ENCODE results near the gene KCNIP4.

Gene KCNIP4

DNA sequence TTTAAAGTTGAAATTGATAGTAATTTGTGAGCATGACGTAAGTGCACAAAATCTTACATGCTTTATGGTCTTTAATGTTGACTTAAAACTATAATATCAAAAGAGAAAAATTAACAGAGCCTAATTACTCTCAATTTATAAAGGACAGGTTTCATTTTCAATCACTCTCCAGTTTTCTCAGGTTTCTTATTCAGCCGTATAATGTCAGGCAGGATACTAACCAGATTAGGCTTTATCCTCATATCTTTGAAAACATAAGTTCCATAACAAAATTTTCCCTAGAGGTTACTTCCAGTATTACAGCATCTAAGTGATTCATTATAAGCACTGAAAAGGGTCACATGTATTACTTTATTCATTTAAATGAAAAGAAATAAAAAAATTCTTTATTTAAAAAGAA is 756.2 kb downstream of the KCNIP4 start:
- DNase-seq (ENCODE audit: low read depth in 2 of 2), result no peak

DNA sequence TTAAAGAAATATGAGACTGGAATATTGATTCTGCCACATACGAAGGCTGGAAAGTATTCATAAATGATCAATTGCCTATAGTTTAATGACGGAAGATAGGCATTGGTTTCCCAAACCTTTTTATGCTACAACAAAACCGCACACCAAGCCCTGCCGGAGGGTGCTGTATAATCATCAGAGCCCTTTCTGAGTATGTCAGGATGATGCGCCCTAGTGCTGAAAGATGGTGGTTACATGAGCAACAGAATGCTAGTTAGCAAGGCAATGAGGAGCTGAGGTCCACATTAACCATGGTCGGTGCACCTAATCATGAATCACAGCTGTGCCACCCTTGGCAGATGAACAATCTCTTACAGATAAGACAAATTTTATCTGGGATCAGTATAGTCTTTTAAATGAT is 757.3 kb downstream of the KCNIP4 start:
- no peak for DNase-seq (ENCODE audit: low read depth in 2 of 2)

DNA sequence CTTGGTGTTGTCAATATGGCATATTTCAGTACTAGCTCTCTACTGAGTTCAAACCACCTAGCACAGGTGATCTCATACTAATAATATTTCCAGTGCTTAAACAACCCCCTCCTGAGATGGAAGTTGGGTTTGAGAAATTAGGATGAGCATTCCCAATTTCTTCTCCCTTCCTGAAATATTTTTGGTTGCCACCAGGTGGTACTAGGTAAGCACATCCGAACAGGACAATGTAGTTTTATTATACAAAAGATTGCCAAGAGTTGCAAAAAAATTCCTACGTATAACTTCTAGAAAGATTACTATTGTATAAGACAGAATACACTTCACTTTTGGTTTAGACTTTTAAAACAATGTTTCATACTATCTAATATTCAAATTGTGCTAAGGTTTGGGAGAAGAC is 763.8 kb downstream of the KCNIP4 start:
- no peak for DNase-seq (ENCODE audit: low read depth in 2 of 2)

DNA sequence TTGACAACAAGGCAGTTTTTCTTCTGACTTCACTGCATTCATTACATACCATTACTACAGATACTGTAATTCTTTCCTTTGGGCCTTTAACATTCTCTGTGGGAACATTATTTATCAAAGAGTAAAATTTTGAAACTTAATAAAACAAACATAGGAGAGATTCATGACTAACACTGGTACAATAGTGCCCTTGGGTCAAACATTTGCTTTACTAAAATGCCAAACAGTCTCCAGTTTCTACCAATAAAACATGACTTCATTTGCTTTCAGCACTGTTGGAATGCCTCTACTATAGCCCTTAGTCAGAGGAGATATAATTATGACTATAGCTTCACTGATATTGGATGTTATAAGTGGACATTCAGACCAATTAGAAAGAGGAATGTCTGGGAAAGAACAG is 766.9 kb downstream of the KCNIP4 start:
- DNase-seq (ENCODE audit: low read depth in 2 of 2), result no peak

- DNase-seq (ENCODE audit: low read depth in 2 of 2), result no peak
Measured at GRCh38 chr4:21177871-21178270, 770.7 kb downstream of the KCNIP4 start.

- DNase-seq (ENCODE audit: low read depth in 2 of 2), result no peak
Measured at GRCh38 chr4:21177092-21177491, 771.5 kb downstream of the KCNIP4 start.

DNA sequence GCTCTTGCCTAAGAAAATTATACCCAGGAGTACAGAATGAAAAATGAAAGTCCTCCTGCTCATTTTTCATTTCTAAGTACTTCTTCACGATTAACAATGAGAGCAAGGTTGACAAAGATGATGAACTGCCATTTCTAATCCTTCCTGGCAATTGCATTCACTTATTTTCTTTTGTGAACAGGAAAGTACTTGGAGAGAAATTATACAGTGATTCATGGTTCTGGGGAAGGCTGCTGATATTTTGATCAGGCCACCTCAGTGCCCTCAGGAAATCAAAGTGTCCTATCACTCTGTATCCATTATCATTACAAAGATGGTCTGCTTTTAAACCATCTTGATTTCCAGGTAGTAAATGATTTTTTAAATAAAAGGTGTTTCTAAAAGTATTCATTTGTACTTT is 780.9 kb downstream of the KCNIP4 start:
- no peak for DNase-seq (ENCODE audit: low read depth in 2 of 2)

GRCh38 chr4:21155367-21155766 is 793.2 kb downstream of the KCNIP4 start:
- DNase-seq (ENCODE audit: low read depth in 2 of 2), result no peak

DNA sequence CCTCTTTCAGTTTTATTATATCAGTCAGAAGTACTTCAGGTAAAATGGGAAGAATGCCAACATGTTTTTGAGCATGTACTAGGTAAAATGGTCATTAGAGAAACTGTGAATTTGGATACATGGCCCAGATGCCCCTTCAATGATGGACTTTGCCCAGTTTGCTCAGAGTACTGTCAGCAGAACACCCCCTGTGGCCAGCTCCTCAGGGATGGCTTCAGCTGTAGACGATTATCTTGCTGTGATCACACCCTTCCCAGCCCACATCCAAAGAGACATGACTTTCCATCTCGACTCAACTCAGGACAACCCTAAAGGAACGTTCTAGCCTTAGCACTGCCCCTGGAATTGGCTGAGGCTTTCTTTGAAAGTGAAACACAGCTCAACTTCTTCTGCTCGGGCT is 809.2 kb downstream of the KCNIP4 start:
- no peak for DNase-seq (ENCODE audit: low read depth in 2 of 2)

DNA sequence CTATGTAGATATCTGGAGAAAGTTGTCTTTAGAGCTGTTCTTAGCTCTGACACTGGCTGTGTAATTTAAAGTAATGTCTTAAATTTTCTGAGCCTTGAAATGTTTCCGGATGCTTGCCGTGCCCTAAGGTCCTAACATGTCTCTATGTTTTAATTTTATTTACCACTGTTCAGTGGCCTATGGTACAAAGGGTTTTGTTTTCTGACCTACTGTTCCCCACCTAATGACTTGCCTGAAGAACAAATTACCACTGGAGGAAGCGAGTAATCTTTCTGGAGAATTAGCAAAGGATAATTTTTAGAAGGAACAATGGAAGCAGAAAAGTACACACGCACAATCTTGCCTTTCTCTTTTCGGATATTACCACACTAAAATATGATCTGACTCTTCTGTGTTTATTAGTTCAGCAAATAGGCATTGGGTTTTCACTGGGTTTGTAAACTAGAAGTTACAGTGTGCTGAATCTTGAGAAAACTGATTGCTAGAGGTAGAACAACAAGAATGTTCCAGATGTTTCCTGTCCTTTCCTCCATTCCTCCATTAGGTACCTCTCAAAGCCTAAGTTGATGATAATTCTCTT is 812.4 kb downstream of the KCNIP4 start:
- no peak for DNase-seq (ENCODE audit: low read depth in 2 of 2)

GRCh38 chr4:21134994-21135393 is 813.6 kb downstream of the KCNIP4 start:
- DNase-seq (ENCODE audit: low read depth in 2 of 2), result no peak

DNA sequence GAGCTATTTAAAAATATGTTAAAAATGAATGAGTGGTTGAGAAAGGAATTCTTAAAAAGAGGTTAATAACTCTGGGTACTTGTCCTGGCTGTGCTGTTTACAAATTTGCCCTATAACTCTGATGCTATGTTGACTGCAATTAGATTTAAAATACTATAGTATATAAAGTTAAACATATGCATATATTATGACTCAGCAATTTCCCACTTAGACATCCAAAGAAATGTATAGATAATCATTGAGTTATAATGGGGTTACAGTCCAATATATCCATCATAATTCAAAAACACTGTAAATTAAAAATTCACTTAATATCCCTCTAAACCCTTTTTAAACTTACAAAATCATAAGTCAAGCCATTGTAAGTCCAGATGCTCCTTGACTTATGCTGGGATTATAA is 818.0 kb downstream of the KCNIP4 start:
- no peak for DNase-seq (ENCODE audit: low read depth in 2 of 2)

DNA sequence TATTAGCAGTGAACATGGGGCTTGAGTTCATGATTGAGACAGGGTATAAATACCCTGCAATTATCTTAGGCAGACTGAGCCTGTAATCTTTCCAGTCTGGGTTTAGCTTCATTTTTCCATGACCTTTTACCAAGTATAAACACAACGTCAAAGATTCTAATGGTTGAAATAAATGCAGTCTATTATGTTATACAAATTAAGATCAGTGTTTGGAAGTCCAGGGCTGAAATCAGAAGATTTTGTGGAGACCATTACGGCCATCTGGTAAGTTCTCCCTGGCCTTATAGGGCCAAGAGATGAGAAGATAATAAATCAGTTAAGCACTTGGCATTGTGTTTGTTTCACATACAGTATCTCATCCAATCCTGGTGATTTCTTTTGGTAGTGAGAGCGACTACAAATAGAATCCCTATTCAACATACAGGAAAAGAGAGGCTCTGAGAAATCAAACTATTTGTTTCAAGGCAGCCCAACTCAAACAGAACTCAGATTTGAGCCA is 822.5 kb downstream of the KCNIP4 start:
- no peak for DNase-seq (ENCODE audit: low read depth in 2 of 2)

GRCh38 chr4:21118301-21118700 is 830.3 kb downstream of the KCNIP4 start:
- no peak for DNase-seq (ENCODE audit: low read depth in 2 of 2)

DNA sequence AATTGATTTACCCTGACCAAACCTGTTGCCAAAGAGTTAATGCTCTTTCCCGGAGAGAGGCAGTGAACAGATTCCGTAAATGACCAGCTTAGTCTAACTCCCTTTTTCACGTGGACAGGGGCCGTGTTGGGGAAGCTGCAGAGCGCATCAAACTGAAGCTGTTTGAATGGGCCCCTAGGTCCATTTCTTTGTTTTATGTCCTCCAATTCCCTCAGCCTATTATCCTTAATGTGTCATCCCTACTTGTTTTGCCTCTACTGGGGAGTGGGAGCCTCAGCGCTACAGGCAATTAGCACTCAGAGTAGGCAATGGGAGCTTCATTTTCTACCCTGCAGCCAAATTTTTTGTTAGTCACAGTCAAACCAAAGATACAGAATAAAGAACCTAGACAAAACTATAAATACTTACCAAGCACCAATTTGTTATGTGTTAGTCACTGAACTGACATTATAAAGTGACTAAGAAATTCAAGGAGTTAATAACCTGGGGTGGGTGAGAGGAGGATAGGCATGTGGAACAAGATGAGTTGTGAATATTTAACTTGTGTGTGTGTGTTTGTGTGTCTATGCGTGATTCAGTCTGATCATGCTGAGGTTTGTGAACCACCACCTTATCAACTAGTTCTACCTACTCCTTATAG is 830.9 kb downstream of the KCNIP4 start:
- no peak for DNase-seq (ENCODE audit: low read depth in 2 of 2)

DNA sequence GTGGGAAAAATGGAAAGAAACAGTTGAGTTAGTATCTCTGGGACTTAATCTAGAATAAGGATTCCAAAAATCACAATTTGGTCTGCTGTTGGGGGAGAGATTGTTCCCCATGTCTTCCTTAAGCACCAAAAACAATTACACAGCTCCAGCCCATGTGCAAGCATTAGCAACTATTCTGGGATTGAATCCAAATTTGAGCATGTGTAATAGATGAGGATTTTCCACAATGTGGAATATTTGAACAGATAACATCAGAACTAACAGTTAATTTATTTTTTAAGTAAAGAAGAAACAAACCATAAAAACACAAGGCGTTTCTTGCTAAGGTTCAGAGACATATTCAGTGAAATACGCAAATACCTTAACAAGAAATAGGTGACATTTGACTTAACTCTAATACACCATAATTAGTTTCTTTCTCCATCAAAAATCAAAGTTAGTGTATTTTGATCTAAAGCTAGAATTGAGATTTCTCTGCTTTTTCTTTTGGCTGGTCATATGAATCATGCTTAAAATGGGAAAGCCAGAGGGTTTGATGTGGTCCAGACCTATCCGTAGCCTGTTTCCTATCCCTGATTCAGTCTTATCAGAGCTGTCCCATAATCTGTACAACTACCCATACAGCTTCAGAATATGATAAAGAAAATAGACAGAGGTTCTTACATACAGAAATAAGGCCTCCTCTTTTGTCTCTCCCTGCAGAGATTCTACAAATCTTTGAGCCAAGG is 834.9 kb downstream of the KCNIP4 start:
- no peak for DNase-seq (ENCODE audit: low read depth in 2 of 2)

DNA sequence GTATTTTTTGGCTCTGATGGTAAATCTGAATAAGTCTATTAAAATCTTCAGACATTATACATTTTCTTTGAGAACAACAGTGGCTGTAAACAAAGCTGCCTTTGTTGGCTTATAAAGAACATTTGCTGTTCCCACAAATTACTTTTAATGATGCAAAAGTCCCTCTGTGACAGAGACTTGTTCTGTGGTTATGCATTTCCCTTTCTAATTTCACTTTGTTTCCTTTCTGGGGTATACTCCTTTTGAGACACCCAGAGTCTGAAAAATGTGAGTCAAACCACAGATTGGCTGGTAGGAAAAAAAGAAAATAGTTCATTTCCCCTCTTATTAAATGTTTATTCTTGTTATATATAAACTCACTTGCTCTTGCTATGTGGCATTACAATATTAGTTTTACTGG is 845.9 kb downstream of the KCNIP4 start:
- no peak for DNase-seq (ENCODE audit: low read depth in 2 of 2)

DNA sequence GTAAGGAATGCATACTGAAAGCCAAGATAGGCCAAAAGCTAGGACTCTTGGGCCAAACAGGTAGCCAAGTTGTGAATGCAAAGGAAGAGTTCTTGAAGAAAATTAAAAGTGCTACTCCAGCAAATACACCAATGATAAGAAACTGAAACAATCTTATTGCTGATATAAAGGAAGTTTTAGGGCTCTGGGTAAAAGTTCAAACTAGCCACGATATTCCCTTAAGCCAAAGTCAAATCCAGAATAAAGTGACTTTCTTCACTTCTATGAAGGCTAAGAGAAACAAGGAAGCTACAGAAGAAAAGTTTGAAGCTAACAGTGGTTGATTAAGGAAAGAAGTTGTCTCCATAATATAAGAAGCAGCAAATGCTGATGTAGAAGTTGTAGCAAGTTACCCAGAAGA is 850.7 kb downstream of the KCNIP4 start:
- no peak for DNase-seq (ENCODE audit: low read depth in 2 of 2)

GRCh38 chr4:21097026-21097425 is 851.5 kb downstream of the KCNIP4 start:
- DNase-seq (ENCODE audit: low read depth in 2 of 2), result no peak

DNA sequence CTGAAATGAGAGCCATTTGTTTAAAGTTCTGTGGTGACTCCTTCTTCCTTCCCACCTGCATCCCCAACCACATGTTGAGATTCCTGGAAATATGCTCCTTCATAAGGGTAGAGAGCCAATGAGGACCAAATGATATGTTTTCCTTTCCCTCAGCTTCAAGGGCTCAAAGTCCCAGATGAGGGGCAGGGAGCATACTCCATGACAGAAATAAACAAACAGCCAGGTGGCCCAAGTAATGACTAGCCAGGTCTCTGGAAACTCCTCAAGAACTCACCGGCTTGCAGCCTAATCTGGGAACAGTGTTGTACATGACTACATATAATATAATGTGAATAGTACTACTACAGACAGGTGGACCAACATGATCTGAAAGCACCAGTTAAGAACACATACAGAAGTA is 856.0 kb downstream of the KCNIP4 start:
- no peak for DNase-seq (ENCODE audit: low read depth in 2 of 2)

- DNase-seq (ENCODE audit: low read depth in 2 of 2), result no peak
Measured at GRCh38 chr4:21090094-21090666, 858.4 kb downstream of the KCNIP4 start.

DNA sequence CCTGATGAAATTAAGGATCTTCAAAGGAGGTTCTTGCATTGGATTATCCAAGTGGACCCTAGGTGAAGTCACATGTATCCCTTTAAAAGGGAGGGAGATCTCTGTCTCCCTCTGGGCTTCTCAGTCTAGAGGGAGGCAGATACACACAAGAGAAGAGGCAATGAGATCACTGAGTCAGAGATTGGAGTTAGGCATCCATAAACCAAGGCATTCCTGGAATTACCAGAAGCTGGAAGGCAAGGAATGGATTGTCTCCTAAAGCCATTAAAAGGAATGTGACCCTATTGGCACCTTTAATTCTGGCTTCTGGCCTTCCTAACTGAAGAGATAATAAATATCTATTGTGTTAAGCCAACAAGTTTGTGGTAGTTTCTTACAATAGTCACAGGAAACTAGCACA is 865.2 kb downstream of the KCNIP4 start:
- DNase-seq (ENCODE audit: low read depth in 2 of 2), result no peak

- DNase-seq (ENCODE audit: low read depth in 2 of 2), result no peak
Measured at GRCh38 chr4:21077967-21078366, 870.6 kb downstream of the KCNIP4 start.

Measured in stimulated activated CD8-positive, alpha-beta memory T cell treated with anti-CD3 and anti-CD28 coated beads, Interleukin-7, amount 100 ng/mL, for 1 hour (primary cell).